Kidney tubule cell (primary cell): ENCODE data around the gene GTPBP6.
"Not testable (repeated sequence)": the region's sequence is repeated elsewhere in the genome, so short reads cannot be mapped to it uniquely, and the experiment has no call there.

Source experiments
- DNase-seq: peaks from one replicate; pipeline ENCODE4 v3.0.0-alpha.2; 2018; ENCODE audit warnings: low spot score

The GTPBP6 gene

DNA sequence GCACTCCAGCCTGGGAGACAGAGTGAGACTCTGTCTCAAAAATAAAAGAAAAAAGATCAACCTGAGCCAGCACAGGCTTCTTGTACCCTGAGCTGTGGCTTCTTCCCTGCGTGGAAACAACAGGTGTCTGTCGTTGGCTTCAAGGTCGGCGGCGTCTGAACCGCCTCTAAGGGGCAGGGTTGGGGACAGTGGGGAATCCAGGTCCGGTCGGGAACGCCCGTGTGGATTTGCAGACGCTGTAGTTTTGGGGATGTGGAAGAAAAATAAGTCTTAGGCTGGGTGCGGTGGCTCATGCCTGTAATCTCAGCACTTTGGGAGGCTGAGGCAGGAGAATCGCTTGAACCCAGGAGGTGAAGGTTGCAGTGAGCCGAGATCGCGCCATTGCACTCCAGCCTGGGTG, 54.6 kb downstream of the GTPBP6 start:
- DNase-seq, result not testable (repeated sequence)

DNA sequence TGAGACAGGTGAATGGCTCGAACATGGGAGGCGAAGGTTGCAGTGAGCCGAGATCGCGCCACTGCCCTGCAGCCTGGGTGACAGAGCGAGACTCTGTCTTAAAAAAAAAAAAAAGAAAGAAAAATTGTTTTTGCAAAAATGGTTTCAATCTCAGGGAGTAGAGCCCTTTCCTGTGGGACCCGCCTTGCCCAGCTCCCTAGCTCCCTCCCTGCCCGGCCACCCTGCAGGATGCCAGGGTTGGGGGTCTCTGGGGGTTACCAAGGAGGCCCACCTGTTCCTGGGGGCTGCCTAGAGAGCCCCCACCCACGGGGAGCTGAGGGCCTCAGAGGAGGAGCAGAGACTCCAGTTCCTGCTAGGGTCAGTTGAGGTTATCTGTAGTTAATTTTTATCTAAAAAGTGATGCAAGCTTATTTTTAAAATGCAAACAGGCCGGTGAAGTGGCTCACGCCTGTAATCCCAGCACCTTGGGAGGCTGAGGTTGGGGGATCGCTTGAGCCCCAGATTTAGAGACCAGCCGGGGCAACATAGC, 56.2 kb downstream of the GTPBP6 start:
- no peak for DNase-seq

DNA sequence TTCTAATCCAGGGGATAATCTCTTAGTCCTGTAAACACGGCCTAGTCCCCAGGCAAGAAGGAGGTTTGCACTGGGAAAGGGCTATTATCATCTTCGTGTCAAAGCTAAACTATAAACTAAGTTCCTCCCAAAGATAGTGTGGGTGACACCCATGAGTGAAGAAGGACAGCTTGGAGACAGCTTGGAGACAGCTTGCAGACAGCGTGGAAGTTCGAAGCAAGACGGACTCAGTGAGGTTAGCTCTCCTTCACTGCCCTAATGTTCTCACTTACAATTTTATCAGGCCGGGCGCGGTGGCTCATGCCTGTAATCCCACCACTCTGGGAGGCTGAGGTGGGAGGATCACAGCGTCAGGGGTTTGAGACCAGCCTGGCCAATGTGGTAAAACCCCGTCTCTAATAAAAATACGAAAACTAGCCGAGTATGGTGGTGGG, 56.7 kb downstream of the GTPBP6 start:
- DNase-seq, result no peak

DNA sequence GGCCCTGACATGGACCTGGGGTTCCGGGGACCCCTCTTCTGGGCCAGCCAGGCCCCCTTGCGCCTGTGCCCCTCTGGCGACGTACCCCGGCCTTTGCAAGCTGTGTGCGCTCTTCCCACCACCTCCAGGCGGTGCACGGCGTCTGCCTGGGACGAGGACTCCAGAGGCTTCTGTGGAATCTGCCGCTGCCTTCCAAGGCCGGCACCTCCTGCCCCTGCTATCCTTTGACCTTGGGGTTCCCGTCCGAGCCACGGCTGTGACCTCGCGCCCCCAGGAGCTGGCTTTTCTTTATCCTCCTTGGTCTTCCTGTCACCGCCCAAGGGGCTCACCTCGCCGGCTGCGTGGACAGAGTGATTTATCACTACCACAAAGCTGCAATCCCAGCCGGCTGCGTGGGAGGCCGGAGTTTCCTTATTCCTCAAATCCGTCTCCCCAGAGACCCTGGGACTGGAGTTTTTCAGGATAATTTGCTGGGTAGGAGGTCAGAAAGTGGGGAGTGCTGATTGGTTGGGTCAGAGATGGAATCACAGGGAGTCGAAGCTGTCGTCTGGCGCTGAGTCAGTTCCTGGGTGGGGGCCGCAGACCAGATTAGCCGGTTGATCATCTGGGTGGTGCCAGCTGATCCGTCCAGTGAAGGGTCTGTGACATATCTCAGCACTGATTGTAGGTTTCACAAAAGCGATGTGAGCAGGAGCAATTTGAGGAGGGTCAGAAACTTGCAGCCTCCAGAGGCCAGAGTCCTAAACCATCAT, 57.3 kb downstream of the GTPBP6 start:
- no peak for DNase-seq

DNA sequence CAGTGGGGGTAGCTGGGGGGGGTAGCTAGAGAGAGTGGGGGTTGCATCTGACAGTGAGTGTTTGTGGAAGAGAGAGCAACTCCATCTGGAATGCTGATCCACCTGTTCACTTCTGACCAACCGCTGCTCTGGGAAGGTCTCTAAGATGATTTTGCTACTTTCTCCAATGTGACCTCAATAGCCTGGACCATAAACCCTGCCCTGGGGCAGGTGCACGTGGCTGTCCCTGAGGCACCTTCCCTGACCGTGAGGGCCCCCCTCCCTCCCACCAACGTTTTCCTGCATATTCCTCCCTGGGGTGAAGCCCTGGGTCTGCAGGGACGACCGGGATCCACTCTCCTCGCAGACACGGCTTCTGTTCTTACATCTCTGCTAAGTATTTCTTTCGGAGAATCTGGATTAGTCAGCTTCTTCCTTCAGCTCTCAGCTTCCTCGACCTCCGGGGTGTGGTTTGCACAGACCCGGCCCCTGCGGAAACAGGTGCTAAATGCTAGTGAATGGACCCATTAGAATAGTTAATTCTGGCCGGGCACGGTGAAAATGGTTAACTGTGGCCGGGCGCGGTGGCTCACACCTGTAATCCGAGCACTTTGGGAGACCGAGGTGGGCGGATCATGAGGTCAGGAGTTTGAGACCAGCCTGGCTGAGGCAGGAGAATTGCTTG, 58.8 kb downstream of the GTPBP6 start:
- DNase-seq, result peak; percentile 37

DNA sequence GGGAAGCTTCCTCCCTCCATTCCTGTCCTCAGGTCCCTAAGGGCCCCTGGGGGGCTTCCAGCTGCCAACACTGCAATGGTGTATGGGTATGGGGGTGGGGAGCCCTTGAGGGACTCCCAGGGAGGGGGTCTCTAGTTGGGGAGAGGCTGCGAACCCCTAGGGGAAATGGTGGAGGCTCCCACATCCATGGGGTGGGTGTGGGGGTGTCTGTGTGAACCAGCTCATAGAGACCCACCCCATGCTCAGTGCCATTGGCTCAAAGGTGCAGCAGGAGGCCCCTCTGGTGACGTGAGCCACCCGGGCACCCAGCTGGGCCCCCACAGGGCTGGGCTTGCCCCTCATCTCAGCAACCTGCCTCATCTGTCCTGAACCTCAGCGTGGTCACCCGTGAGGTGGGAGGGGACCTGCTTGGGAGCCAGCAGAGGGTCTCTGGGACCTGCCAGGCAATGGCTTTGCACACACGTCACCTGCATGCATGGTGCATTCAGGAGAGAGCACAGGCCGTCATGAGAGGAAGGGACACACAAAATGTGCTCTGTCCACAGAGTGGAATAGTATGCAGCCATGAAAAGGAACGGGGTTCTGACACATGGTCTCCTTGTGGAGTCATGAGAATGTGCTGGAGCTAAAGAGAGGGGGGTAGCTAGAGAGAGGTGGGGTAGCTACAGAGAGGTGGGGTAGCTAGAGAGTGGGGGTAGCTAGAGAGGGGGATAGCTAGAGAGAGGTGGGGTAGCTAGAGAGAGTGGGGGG, 60.1 kb downstream of the GTPBP6 start:
- no peak for DNase-seq

DNA sequence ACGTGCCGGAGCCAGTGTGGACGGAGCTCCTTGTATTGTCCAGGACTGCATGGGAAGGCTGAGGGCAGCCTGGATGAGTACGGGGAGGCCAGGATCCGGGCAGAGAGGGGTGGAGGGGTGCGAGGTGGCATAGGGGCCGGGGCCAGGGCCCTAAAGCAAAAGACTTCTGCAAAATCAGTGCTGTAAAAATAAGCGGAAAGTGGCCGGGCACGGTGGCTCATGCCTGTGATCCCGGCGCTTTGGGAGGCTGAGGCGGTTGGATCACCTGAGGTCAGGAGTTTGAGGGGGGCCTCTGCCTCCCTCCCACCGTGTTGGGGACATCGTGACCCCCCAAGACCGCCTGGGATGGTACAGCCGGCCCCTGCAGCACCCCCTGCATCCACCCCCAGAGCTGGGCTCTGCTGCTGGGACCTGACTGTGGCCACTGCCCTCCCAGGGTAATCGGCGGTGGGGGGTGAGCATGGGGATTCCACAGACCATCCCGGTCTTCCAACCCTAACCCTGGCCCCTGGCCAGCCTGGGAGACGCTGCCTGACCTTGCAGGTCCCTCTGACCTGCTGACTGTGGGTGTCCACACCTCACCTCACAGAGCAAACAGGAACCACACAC, 60.8 kb downstream of the GTPBP6 start:
- DNase-seq, result no peak

DNA sequence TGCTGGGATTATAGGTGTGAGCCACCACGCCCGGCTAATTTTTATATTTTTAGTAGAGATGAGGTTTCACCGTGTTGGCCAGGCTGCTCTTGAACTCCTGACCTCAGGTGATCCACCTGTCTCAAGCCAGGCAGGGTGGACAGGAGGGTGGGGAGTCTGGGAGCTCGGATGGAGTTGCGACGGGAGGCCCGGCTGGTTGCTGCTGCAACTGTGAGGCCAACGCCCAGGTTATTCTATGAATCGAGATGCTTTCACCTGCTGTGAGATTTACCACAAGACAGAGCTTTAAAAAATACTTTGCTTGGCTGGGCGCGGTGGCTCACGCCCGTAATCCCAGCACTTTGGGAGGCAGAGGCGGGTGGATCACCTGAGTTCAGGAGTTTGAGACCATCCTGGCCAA, 61.5 kb downstream of the GTPBP6 start:
- DNase-seq, result not testable (repeated sequence)

DNA sequence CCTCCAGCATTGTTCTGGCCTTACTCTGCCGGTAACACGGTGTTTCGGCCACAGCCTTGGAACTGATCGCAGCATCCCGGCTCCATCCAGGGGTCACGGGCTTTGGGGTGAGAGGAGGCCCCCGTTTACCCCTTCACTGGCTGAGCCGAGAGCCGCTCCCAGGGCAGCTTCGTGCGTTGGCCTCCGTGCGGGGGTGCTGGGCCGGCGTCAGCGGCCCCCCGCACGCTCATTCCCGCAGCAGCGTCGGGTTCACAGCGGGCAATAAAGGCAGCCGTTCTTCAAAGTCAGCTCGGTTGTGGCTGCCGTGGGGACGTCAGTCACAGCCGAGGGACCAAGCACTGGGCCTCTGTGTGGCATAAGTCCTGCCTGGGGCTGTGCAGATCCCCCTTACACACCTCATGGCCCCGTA, 62.7 kb downstream of the GTPBP6 start:
- no peak for DNase-seq
